Measurements from ENCODE around the gene AP1S3.
A peak's percentile ranks its signal among the peaks of the same experiment; 100 is the strongest.
"Not testable (repeated sequence)": the region's sequence is repeated elsewhere in the genome, so short reads cannot be mapped to it uniquely, and the experiment has no call there.

AP1S3 gene

GRCh38 chr2:223797811-223798721 lies 39.3 kb downstream of the AP1S3 start:
- DNase-seq, result peak in 1 of 2 experiments; percentile 2

- DNase-seq, result no peak
Measured at GRCh38 chr2:223797037-223797436, 40.3 kb downstream of the AP1S3 start.

GRCh38 chr2:223789423-223789822 lies 48.0 kb downstream of the AP1S3 start:
- no peak for DNase-seq

GRCh38 chr2:223788826-223789225 lies 48.6 kb downstream of the AP1S3 start:
- DNase-seq, result no peak

- DNase-seq, result not testable (repeated sequence)
Measured at GRCh38 chr2:223788106-223788505, 49.3 kb downstream of the AP1S3 start.

- DNase-seq, result no peak
Measured at GRCh38 chr2:223787358-223787757, 50.0 kb downstream of the AP1S3 start.

- DNase-seq, result no peak
Measured at GRCh38 chr2:223786943-223787342, 50.4 kb downstream of the AP1S3 start.

- DNase-seq, result no peak
Measured at GRCh38 chr2:223786236-223786635, 51.1 kb downstream of the AP1S3 start.

- no peak for DNase-seq
Measured at GRCh38 chr2:223784221-223784772, 53.1 kb downstream of the AP1S3 start.

- DNase-seq, result no peak
Measured at GRCh38 chr2:223782629-223783028, 54.8 kb downstream of the AP1S3 start.

- DNase-seq, result no peak
Measured at GRCh38 chr2:223781560-223781959, 55.8 kb downstream of the AP1S3 start.

- DNase-seq, result no peak
Measured at GRCh38 chr2:223779877-223780276, 57.5 kb downstream of the AP1S3 start.

- no peak for DNase-seq
Measured at GRCh38 chr2:223774193-223774592, 63.2 kb downstream of the AP1S3 start.

- no peak for DNase-seq
Measured at GRCh38 chr2:223772363-223772762, 65.0 kb downstream of the AP1S3 start.

GRCh38 chr2:223771475-223771874 lies 65.9 kb downstream of the AP1S3 start:
- DNase-seq, result no peak

GRCh38 chr2:223768179-223768578 lies 69.2 kb downstream of the AP1S3 start:
- DNase-seq, result no peak

GRCh38 chr2:223767341-223767740 lies 70.0 kb downstream of the AP1S3 start:
- no peak for DNase-seq

GRCh38 chr2:223765221-223765785 lies 72.1 kb downstream of the AP1S3 start:
- no peak for DNase-seq

GRCh38 chr2:223764796-223765195 lies 72.6 kb downstream of the AP1S3 start:
- no peak for DNase-seq

GRCh38 chr2:223762853-223763252 lies 74.5 kb downstream of the AP1S3 start:
- DNase-seq, result no peak

GRCh38 chr2:223761746-223762145 lies 75.6 kb downstream of the AP1S3 start:
- DNase-seq, result not testable (repeated sequence)

- DNase-seq, result no peak
Measured at GRCh38 chr2:223760838-223761502, 76.4 kb downstream of the AP1S3 start.
